HG03558 (cell line): ENCODE results near the gene DPH1.

Experiments used
- ATAC-seq: cut with Tn5 transposase; IDR thresholded peaks from one replicate; pipeline ENCODE4 v1.9.1; 2021; ENCODE audit warnings: moderate number of reproducible peaks; ENCODE audit not compliant: unreplicated experiment; ENCODE audit errors: extremely low read depth

DPH1 gene

DNA sequence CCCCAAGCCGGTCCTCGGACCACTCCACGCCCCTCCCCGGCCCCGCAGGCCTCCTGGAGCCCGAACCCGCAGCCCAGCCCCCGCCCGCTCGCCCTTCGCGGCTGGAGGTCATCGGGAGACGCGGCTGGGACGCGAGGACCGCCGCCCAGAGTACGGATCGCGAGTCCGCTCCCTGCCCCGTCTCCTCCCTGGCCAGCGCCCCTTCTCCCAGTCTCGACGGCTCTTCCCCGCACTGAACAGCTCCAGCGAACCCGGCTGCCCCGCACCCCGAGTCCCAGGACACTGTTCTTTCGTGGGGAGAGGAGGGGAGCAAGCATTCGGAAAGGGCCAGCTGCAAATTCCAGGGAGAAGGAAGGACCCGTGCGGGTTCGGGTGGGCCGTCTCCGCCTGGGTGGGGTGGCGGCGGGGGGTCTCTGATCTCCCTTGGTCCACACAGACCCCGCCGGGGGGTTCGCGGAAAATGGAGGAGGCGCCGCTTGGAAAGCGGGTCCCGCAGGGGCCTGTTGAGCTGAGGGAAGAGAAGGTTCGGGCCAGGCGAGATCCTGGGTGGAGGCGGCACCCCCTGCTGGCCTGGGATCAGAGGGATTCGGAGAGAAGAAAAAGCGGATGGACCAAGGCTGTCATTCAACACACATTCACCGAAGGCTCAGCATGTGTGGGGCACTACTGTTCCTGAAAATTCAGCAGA lies 4.2 kb upstream of the DPH1 start:
- ATAC-seq = no peak

DNA sequence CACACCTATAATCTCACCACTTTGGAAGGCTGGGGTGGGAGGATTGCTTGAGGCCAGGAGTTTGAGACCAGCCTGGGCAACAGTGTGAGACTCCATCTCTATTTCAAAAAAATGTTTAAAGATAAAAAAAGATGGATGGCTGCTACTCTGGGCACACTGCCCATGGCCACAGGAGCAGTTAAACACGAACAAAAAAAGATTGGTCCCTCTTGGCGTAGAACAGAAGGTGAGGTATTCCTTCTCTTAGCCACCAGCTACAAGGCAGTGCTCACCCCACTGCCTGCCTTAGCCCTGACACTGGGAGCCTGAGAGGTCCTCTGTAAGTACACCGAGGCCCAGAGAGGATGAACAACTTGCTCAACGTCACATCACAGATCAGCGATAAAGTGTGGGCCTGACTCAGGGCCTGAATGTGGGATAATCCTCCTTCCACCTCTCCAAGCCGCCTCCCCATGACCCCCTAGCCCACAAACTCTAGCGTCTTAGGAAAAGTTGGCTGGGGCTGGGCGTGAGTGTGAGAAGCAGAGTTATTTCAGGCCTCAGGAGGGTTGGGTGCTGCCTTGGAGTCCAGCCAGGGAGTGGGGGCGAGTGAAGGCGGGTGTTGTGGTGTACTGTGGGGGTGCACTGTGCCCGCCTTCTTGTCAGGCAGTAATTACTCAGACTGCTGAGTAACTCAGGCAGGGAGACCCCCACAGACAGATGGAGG lies 2.3 kb upstream of the DPH1 start:
- ATAC-seq = no peak

DNA sequence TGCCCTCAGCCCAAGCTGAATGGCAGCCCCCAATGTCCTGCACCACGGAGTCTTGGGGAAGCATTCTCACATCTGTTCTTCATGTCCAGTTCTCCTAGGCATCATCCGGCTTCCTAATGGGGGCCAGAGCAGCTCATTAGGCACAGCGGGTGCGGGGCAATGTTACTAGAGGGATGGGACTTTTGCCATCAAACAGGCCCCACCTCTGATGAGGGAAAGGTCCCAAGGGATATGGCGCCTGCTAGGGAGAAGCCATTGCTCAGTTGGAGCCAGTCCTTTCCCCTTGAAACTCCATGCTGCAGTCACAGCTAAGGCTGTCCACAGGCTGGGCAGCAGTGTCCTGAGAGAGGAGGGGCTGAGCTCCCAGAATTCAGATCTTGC lies 1.7 kb upstream of the DPH1 start:
- no peak for ATAC-seq

DNA sequence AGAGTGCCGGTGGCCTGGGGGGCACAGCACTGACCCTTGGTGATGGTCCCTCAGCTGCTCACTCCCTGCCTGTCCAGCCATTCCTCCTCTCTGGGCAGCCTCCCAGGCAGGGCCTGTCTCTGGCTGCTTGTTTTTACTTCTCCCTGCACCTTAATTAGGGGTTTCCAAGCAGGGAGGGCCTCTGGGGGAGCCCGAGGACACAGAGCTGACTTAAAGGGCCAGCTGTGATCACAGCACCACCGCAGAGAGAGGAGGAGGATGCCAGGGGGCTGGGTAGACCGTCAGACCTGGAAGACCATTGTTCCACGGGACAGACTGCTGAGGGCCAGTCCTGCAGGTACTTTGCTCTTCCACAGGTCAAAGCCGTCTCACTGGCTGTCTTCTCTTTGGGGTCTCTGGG lies 1.2 kb upstream of the DPH1 start:
- ATAC-seq = no peak

DNA sequence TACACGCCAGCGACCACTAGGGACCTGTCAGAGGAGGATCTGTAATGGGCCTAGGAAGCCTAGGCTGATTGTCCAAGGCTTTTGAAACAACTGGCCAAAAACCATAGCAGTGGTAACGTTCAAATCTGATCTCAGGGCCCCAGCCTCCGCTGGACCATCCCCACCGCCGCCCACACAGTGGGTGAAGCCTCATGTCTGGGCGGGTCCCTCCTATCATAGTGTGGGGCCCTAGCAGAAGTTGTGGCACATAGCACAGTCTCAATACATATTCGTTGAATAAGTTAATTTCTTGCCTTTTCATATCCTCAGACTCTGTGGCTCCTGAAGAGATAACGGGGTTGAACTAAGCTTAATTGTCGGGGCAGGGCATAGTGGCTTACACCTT lies 818 bp downstream of the DPH1 start:
- ATAC-seq = no peak

DNA sequence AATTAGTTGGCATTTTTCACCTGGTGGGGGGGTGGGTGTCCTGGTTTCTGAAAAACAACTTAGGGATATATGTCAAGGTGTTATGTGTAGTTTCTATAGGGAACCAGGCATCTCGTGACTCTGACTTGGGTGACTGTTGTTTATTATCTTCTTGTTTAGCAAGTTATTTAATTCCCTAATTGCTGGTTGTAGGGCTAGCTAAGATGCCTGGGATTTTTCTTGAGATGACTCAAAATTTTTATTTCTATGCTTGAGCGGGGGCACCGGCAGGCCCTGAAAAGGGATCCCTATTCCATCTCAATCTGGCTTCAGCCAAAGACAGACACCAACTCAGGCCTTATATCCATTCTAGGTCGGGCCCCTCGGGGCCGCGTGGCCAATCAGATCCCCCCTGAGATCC lies 3.2 kb downstream of the DPH1 start:
- ATAC-seq = no peak

DNA sequence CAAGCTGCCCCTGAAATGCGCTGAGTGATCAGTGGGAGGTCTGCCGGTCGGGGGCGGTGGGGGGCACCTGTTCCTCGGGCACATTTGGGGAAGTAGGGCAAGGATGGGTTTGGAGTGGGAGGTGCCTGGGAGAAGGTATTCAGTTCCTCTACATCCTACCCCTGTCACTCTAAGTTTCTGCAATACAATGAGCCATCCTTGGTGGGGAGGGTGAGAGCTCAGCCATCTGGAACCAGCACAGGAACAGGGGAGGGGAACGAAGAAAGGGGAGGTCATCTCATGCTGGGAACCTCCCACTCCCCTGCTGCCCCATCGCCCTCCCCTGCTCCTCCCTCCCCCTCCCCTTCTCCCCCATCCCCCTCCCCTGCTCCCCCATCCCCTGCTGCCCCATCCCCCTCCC lies 4.2 kb downstream of the DPH1 start:
- ATAC-seq = no peak

DNA sequence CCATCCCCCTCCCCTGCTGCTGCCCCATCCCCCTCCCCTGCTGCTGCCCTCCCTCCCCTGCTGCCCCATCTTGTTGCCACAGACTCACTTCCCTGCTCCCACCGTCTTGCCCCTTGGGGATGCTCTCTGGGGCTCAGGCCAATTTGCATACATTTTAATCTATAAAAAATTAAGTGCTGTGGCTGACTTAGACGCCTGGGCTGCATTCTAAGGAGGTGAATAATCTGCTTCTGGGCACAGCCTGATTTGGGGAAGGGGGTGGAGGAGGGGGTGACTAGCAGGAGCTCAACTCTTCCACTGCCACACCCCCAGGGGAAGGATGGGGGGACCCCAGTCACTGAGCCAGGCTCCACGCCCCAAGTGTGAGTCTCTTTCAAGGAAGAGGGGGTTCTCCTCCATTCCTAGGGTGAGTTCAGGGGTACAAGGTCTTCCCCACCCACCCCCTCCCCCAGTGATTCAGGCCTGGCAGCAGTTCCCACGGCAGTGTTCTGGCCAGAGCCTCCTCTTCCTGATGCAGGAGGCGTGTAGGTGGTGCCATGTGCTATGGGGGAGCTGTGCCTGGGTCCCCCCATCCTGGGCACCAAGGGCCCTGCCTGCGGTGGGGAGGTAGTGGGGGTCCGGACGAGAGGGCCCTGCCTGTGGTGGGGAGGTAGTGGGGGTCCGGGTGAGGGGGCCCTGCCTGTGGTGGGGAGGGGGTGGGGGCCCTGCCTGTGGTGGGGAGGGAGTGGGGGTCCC lies 5.0 kb downstream of the DPH1 start:
- no peak for ATAC-seq

DNA sequence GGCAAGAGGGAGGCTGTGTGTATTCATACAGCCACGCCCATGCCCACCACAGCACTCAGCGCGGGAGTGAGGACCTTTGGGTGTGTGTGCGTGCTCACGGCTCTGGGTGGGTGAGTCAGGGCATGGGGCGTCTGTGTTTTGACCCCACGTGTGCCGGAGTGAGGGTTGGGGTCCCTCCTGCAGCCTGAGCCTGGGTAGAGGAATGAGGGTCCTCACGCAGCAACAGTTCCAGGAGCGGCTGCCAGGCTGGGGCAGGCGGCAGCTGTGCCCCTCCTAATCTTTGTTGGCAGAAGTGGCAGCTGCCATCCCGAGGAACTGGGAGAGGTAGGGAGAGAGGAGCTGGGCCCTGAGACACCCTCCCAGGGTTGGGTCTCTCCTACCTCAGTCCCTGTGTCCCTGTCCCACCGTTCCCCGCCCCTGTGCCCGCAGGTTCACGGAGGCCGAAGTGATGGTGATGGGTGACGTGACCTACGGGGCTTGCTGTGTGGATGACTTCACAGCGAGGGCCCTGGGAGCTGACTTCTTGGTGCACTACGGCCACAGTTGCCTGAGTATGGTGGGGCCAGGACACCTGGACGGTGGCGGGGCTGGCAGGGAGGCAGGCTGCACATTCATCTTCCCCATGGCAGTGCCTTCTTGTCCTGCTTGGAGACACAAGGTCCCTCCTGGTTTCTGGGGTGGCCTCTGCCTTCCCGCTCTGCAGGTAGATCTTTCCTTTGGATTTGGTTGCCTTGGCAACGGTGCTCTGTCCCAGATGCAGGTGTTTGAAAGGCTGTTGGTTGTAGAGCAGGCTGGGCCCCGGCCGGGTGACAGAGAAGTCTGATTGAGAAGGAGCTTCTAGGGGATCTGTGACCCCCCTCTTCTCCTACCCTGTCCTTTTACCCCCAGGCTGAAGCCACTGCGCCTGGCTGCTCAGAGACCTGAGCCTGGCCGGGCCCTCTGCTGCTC lies 5.9 kb downstream of the DPH1 start:
- no peak for ATAC-seq

DNA sequence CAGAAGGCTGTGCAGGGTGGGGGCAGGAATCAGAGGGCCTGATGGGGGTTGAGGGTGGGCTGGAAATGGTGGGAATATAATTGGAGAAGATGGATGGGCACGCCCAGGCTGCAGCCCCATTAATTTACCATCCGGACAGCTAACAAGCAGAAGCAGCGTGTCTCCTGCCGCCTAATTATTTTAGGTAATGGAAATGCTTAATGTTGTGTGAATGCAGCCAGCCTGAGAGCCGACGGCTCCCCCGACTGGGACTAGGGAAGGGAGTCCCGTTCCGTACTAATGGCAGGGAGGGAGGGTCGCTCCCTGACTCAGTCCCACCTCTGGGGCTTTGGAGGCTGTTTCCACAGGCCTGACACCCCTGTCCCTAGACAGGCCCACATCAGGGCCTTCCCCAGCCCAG lies 7.2 kb downstream of the DPH1 start:
- no peak for ATAC-seq

DNA sequence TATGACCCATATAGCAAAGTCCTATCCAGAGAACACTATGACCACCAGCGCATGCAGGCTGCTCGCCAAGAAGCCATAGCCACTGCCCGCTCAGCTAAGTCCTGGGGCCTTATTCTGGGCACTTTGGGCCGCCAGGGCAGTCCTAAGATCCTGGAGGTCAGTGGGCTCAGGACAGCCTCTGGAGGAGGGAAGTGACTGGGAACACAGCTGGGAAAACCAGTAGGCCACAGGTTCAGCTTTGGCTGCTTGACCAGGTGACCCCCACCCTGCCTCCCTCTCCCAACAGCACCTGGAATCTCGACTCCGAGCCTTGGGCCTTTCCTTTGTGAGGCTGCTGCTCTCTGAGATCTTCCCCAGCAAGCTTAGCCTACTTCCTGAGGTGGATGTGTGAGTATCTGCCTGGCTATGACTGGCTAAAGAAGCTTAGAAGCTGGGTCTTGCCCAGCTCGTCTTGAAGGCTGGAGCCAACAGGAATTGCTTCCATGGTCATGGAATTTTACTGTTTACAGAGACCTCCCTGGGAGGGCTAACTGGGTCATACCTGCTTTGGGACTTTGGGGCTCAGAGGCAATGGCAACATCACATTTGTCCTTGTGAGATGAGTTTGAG lies 10.4 kb downstream of the DPH1 start:
- no peak for ATAC-seq

DNA sequence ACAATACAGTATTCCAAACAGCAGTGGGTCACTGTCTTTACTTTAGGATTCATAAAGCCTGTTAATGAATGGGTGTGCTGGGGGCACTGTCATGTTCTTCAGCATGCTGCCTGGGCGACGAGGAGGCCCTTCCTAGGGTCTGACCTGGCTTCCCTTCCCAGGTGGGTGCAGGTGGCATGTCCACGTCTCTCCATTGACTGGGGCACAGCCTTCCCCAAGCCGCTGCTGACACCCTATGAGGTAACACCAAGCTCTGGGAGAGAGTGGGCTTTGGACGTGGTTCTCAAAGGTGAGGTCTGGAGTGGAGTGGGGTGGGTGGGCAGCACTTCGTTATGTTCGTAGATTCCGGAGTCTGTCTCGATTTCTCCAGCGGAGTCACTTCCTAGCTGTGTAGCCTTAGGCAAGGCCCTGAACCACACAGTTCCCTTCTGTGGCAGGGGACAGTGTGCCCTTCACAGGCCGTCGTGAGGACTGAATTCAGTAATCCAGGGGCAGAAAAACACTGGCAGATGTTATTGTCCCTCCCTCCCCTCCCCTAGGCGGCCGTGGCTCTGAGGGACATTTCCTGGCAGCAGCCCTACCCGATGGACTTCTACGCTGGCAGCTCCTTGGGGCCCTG lies 11.1 kb downstream of the DPH1 start:
- no peak for ATAC-seq

DNA sequence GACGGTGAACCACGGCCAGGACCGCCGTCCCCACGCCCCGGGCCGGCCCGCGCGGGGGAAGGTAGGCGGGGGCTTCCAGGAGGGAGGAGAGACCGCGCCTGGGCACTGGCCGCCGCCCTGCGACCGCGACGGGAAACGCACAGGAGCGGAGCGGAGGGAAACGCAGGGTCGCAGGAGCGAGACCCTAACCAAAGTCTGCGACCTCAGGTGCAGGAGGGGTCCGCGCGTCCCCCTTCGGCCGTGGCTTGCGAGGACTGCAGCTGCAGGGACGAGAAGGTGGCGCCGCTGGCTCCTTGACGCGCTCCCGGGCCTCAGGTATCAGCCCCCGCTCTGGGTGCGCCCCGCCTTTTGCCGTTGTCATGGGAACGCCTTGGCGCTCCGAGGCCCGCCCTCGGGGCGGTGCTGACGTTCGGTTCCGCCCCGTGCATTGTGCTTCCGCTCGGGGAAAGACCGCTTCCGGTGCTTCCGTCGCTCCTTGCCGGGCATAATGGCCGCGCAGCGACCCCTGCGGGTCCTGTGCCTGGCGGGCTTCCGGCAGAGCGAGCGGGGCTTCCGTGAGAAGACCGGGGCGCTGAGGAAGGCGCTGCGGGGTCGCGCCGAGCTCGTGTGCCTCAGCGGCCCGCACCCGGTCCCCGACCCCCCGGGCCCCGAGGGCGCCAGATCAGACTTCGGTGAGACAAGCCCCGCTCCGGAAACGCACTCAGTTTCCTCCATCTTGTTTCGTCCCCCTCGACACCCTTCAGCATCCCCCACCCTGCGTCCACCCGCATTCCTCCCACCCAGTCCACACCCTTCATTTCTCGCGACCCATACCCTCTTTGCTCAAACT lies 11.8 kb downstream of the DPH1 start, which contains the start of gene OVCA2:
Gene OVCA2 (plus strand): TSS at position 462 of the 829 bp plus-strand sequence. CDS start 26 bp downstream, at position 488.
- no peak for ATAC-seq

DNA sequence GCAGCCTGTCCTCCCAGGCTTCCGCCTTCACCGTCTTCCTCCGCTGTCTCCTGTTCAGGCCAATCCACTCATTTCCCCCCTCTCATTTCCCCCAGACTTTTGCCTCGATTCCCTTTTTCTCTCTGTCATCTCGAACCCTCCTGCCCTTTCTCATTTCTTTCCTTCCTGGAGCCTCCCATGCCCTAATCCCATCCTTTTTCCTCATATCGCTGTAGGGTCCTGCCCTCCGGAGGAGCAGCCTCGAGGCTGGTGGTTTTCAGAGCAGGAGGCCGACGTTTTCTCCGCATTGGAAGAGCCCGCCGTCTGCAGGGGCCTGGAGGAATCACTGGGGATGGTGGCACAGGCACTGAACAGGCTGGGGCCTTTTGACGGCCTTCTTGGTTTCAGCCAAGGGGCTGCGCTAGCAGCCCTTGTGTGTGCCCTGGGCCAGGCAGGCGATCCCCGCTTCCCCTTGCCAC lies 12.5 kb downstream of the DPH1 start:
- ATAC-seq = no peak

DNA sequence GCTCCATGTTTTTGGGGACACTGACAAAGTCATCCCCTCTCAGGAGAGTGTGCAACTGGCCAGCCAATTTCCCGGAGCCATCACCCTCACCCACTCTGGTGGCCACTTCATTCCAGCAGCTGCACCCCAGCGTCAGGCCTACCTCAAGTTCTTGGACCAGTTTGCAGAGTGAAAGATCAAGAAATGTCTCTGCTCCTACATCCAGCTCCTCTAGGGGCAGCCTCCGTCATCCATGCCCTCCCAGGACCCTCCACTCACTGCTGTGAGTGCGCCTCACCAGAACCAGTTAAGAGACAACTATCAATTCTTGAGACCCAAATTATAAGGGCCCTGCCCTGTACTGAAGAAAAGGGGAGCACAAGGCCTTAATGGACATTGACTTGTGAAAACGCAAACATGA lies 13.0 kb downstream of the DPH1 start:
- ATAC-seq = no peak

DNA sequence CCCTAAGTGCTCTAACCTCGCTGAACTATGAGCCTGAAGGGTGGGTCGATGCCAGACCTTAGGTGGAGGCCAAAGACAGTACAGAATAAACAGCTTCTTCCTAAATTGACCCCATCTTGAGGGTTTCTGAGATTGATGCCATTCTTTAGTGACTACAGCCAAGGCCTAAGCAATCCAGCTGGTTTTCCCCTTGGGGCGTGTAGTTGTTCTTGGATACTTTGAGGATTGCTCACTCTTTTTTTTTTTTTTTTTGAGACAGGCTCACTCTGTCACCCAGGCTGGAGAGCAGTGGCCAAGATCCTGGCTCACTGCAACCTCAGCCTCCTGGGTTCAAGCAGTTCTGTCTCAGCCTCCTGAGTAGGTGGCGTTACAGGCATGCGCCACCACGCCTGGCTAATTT lies 13.8 kb downstream of the DPH1 start:
- ATAC-seq = no peak

DNA sequence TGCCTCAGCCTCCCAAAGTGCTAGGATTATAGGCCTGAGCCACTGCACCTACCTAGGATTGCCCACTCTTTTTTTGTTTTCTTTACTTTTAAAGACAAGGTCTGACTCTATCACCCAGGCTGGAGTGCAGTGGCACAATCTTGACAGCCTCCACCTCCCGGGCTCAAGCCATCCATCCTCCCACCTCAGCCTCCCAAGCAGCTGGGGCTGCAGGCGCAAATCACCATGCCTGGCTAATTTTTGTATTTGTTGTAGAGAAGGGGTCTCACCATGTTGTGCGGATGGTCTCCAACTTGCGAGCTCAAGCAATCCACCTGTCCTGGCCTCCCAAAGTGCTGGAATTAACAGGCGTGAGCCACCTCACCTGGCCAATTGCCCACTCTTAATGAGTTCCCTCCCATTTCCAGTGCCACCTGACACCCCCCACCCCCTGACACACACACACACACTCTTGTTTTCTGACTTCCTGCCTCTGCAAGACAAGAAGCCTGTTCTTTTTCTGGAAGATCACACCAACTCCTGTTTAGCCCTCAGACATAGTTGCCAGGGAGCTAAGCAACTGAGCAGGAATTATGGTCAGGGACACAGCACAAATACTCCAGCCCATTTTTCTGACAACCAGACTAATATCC lies 14.4 kb downstream of the DPH1 start:
- no peak for ATAC-seq

DNA sequence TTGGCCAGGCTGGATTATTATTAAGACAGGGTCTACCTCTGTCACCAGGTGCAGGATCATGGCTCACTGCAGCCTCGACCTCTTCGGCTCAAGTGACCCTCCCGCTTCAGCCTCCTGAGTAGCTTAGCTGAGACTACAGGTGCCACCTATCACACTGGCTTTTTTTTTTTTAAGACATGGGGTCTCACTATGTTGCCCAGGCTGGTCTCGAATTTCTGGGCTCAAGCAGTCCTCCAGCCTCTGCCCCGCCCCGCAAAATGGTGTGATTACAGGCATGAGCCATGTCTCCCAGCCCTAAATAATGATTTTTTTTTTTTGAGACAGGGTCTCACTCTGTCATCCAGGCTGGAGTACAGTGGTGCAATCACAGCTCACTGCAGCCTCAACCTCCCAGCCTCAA lies 17.6 kb downstream of the DPH1 start:
- ATAC-seq = no peak
